K562 (cell line): ENCODE data around the gene CSF2RB. TPM values are rescaled to one million over a fixed set of nuclear protein-coding genes. Genes with fewer than 3 reads are reported as not detected.

ENCODE experiments used
- ATAC-seq: fragments of 200-7000 bp; cut with Tn5 transposase; 3 replicates; pipeline ENCODE4 v1.9.1; 2020; ENCODE audit warnings: moderate library complexity
- BruUV-seq: library from RNA; stranded (reverse); fragments of 400-500 nt; replicated peaks from 2 replicates; lab custom pipeline; 2021; lab: Mats Ljungman, UMichigan
- CTCF ChIA-PET: fragments of 300-600 bp; formaldehyde crosslinking; extraction: SDS; loops from one replicate; lab custom pipeline; 2021; ENCODE audit warnings: low intra/inter-chr PET ratio; lab: Yijun Ruan, JAX
- POLR2A ChIA-PET: fragments of 300-600, 350-650 bp; sonication (Branson Sonifier 250); formaldehyde crosslinking; extraction: SDS; loops from one replicate; lab custom pipeline; 2021; ENCODE audit warnings: antibody characterized with exemption, inconsistent platforms; lab: Yijun Ruan, JAX
- DNase-seq, 4 experiments: peaks; one replicate each; pipeline versions ENCODE4 v3.0.0 to v3.0.0-alpha.2; 2011 to 2018; ENCODE audit warnings: low spot score in 3 of 4, mixed read lengths in 3 of 4; ENCODE audit errors: extremely low read depth in 1 of 4
- FAIRE-seq: peaks from 2 replicates; lab custom pipeline; 2011; peaks lifted over from hg19 to GRCh38; lab: Jason Lieb, UNC
- H2AFZ ChIP-seq: 2 replicates; pipeline ENCODE4 v1.6.0; 2011; ENCODE audit warnings: low read depth, low read length, control low read depth, inconsistent platforms
- H3K27ac ChIP-seq: fragments of 200-600 bp; 3 replicates; pipeline ENCODE4 v1.8.0; 2011; ENCODE audit warnings: low read depth, mild to moderate bottlenecking, control low read depth, inconsistent platforms, low read length, moderate library complexity, mixed read lengths; ENCODE audit errors: extremely low read depth
- H3K27me3 ChIP-seq, 2 experiments: fragments of 300-600 bp in 1 of 2; 2 replicates in 1 of 2; 3 replicates in 1 of 2; pipeline versions ENCODE4 v1.6.0 to v1.8.0; 2011; ENCODE audit warnings: inconsistent platforms in 2 of 2, low read length in 2 of 2, mild to moderate bottlenecking in 1 of 2, mixed read lengths in 1 of 2, moderate library complexity in 1 of 2; ENCODE audit not compliant: control insufficient read depth in 2 of 2, insufficient read depth in 2 of 2
- H3K36me3 ChIP-seq: fragments of 300-600 bp; 3 replicates; pipeline ENCODE4 v1.8.0; 2011; ENCODE audit warnings: mild to moderate bottlenecking, low read length, inconsistent platforms; ENCODE audit not compliant: control insufficient read depth, insufficient read depth
- H3K4me1 ChIP-seq, 2 experiments: fragments of 200-600 bp in 1 of 2; replicated peaks in 1 of 2; 2 replicates in 1 of 2; 3 replicates in 1 of 2; pipeline versions ENCODE4 v1.5.1 to v1.8.0; 2011; ENCODE audit warnings: inconsistent platforms in 2 of 2, low read length in 2 of 2, mild to moderate bottlenecking in 1 of 2, mixed read lengths in 1 of 2, moderate library complexity in 1 of 2; ENCODE audit not compliant: control insufficient read depth in 2 of 2, insufficient read depth in 2 of 2
- H3K4me2 ChIP-seq: 2 replicates; pipeline ENCODE4 v1.6.1; 2011; ENCODE audit warnings: low read length, control low read depth, inconsistent platforms, mixed read lengths; ENCODE audit not compliant: insufficient read depth
- H3K4me3 ChIP-seq: fragments of 200-600 bp; sonication (generic), shearing (Covaris generic); 2 replicates; pipeline ENCODE4 v1.5.1; 2016; ENCODE audit warnings: control low read depth, inconsistent platforms
- H3K79me2 ChIP-seq: fragments of 200-600 bp; 3 replicates; pipeline ENCODE4 v1.8.0; 2011; ENCODE audit warnings: low read length, inconsistent platforms; ENCODE audit not compliant: control insufficient read depth, insufficient read depth
- H3K9ac ChIP-seq, 2 experiments: 2 replicates each; pipeline versions ENCODE4 v1.6.0 to v1.6.1; 2011; ENCODE audit warnings: low read depth in 2 of 2, low read length in 2 of 2, control low read depth in 1 of 2, inconsistent platforms in 1 of 2, mild to moderate bottlenecking in 1 of 2, mixed read lengths in 1 of 2; ENCODE audit not compliant: insufficient read depth in 1 of 2
- H3K9me1 ChIP-seq: one replicate; pipeline ENCODE4 v1.6.0; 2011; ENCODE audit warnings: inconsistent platforms, mild to moderate bottlenecking, low read length, moderate library complexity; ENCODE audit not compliant: control insufficient read depth, insufficient read depth
- H3K9me3 ChIP-seq: replicated peaks from 2 replicates; pipeline ENCODE4 v1.5.1; 2011; ENCODE audit warnings: low read depth, low read length, inconsistent platforms; ENCODE audit not compliant: control insufficient read depth, insufficient read depth
- H4K20me1 ChIP-seq: replicated peaks from 2 replicates; pipeline ENCODE4 v1.6.1; 2011; ENCODE audit warnings: low read length, inconsistent platforms, mixed read lengths; ENCODE audit not compliant: control insufficient read depth, insufficient read depth
- AFF4 ChIP-seq: sonication (generic); formaldehyde crosslinking; IDR thresholded peaks from 2 replicates; pipeline ENCODE4 v1.8.0; 2023; ENCODE audit warnings: mild to moderate bottlenecking, missing genetic modification reagents
- DPF2 ChIP-seq: fragments of 450-650 bp; IDR thresholded peaks from 2 replicates; pipeline ENCODE4 v1.6.1; 2016
- HSF4 ChIP-seq: fragments of 250-450 bp; sonication (Bioruptor Pico); IDR thresholded peaks from 2 replicates; pipeline ENCODE4 v2.1.2; 2022; ENCODE audit warnings: mild to moderate bottlenecking, moderate library complexity, borderline replicate concordance
- MAFG ChIP-seq: fragments of 450-650 bp; conservative IDR thresholded peaks from 2 replicates; pipeline ENCODE4 v1.6.1; 2016; ENCODE audit warnings: missing genetic modification characterization, missing compliant biosample characterization
- NR3C1 ChIP-seq: sonication (generic); formaldehyde crosslinking; IDR thresholded peaks from 2 replicates; pipeline ENCODE4 v1.8.1; 2022; ENCODE audit warnings: missing genetic modification reagents
- RBM17 ChIP-seq: fragments of 200-400 bp; formaldehyde crosslinking; IDR thresholded peaks from 2 replicates; pipeline ENCODE4 v1.6.1; 2017; ENCODE audit warnings: low read depth, mild to moderate bottlenecking, low read length, borderline replicate concordance
- RBM34 ChIP-seq: fragments of 200-400 bp; formaldehyde crosslinking; IDR thresholded peaks from 2 replicates; pipeline ENCODE4 v1.6.1; 2018; ENCODE audit warnings: low read length, borderline replicate concordance; ENCODE audit not compliant: insufficient read depth
- ZNF551 ChIP-seq: fragments of 250-450 bp; sonication (Bioruptor Pico); IDR thresholded peaks from 2 replicates; pipeline ENCODE4 v1.5.0; 2021; ENCODE audit warnings: mild to moderate bottlenecking, moderate library complexity
- WGBS: fragments of 100-300 bp; shearing (Covaris generic); methylation state at CpG from one replicate; pipeline ENCODE4 v1.1.6; 2016; ENCODE audit warnings: low coverage, mixed read lengths; ENCODE audit not compliant: insufficient coverage; ENCODE audit errors: missing lambda C conversion rate; 5-methylcytosine and 5-hydroxymethylcytosine counted together
- in situ Hi-C: fragments of 300-500 bp; cut with MboI; formaldehyde crosslinking; loops from 4 replicates; pipeline ENCODE4 v1.15.0; 2018; ENCODE audit warnings: inconsistent platforms, mixed read lengths
- intact Hi-C: fragments of 100-400 bp; cut with micrococcal nuclease; formaldehyde crosslinking; loops from 2 replicates; pipeline ENCODE4 v1.14.2; 2022
- polyA plus RNA-seq, 8 experiments: library from polyadenylated mRNA; depleted of rRNA in 4 of 8; stranded (reverse) in 5 of 8; unstranded in 3 of 8; fragments of >200 nt; fragmentation: Nextera tagmentation in 2 of 8; fragmentation: Illumina TruSeq in 1 of 8; extraction: Ambion mirVana in 2 of 8; extraction: Trizol in 1 of 8; gene quantifications; 2 replicates each; pipeline versions ENCODE4 v1.2.1 to v1.2.3, GENCODE V29; 2011 to 2014; ENCODE audit warnings: inconsistent platforms in 1 of 8, missing spikeins in 1 of 8
- total RNA-seq, 7 experiments: library from RNA; depleted of rRNA in 6 of 7; stranded (reverse); fragments of >200 nt in 6 of 7; fragmentation: Illumina TruSeq in 2 of 7; extraction: Trizol in 2 of 7; gene quantifications; 2 replicates each; pipeline versions ENCODE4 v1.2.1 to v1.2.3, GENCODE V29; 2011 to 2021; ENCODE audit warnings: low replicate concordance in 1 of 7

Gene CSF2RB
- total and polyA plus RNA-seq, 9 of the 15 experiments (the other 6 are each of a cell fraction or from before 2014, with no cell fraction given): 0.04 to 1.0 (median 0.36) TPM

- Histone ChIP-seq H3K9me3 (no peaks in the 10 kb centered on the region), H3K79me2 (no peaks in the 10 kb centered on the region), H3K4me3 (no peak overlapping the region), H3K36me3 (no peaks in the 10 kb centered on the region), H3K4me2 (no peak overlapping the region), H3K9ac (no peak overlapping the region), H3K9me1 (no peaks in the 10 kb centered on the region), H3K27ac (no peak overlapping the region), H3K4me1 (peaks cover 0 to 4% of the 10 kb centered on the region in 2 experiments; a peak in 2 of 5 replicates), H2AFZ (no peak overlapping the region), H4K20me1 (no peaks in the 10 kb centered on the region), H3K27me3 (no peaks in the 10 kb centered on the region)
- FAIRE-seq: no peak
- ChIA-PET CTCF (no interaction called here), POLR2A (no interaction called here)
- no peak for DNase-seq
- no peak for ATAC-seq
- in situ Hi-C loops: no loop called here
- 5% methylated on average over 5 of the region's 7 CpGs for WGBS
- BruUV-seq: no TSS peak
- no peak for TF ChIP-seq HSF4 (CRISPR knock-in tag)
- no peak for TF ChIP-seq NR3C1 (CRISPR knock-in tag)
- TF ChIP-seq MAFG: no peak
- intact Hi-C loops: no loop called here
Measured at GRCh38 chr22:36885474-36885873, 28.0 kb upstream of the CSF2RB start.

- in situ Hi-C loops (no loop called here), intact Hi-C loops (no loop called here)
- Histone ChIP-seq H4K20me1 (no peaks in the 10 kb centered on the region), H3K79me2 (no peaks in the 10 kb centered on the region), H3K9me3 (no peaks in the 10 kb centered on the region), H3K9ac (no peak overlapping the region), H2AFZ (no peak overlapping the region), H3K36me3 (no peaks in the 10 kb centered on the region), H3K9me1 (no peaks in the 10 kb centered on the region), H3K4me1 (peaks cover 0 to 4% of the 10 kb centered on the region in 2 experiments; a peak in 2 of 5 replicates), H3K4me2 (no peak overlapping the region), H3K4me3 (no peak overlapping the region), H3K27me3 (no peaks in the 10 kb centered on the region), H3K27ac (no peak overlapping the region)
- no peak for ATAC-seq
- FAIRE-seq: no peak
- ChIA-PET POLR2A (interaction anchor here (0.6 kb wide), 1 partner anchor 19 kb away, joined by 3 read pairs; no protein-coding TSS in a partner anchor), CTCF (no interaction called here)
- WGBS: 20% methylated on average over 4 of the region's 4 CpGs
- no peak for DNase-seq
- BruUV-seq: no TSS peak
- TF ChIP-seq ZNF551 (no peak), RBM34 (no peak), RBM17 (no peak), AFF4 (CRISPR knock-in tag) (no peak), DPF2 (no peak)
Measured at GRCh38 chr22:36886016-36886415, 27.4 kb upstream of the CSF2RB start.
